HepG2 (cell line): ENCODE results near the gene FAM171A2. TPM values are rescaled to one million over a fixed set of nuclear protein-coding genes. Genes with fewer than 3 reads are reported as not detected.

ENCODE experiments used
- DZIP1 ChIP-seq: sonication (generic); formaldehyde crosslinking; IDR thresholded peaks from 2 replicates; pipeline ENCODE4 v1.5.0; 2020; ENCODE audit warnings: mild to moderate bottlenecking, missing genetic modification reagents
- FOXA1 ChIP-seq, 2 experiments: fragments of 450-650 bp in 1 of 2; sonication (generic) in 1 of 2; formaldehyde crosslinking in 1 of 2; IDR thresholded peaks; 2 replicates each; pipeline versions ENCODE4 v1.4.0 to v1.6.1; 2016 to 2020; ENCODE audit warnings: missing genetic modification reagents in 1 of 2
- GMEB2 ChIP-seq: IDR thresholded peaks from 2 replicates; pipeline ENCODE4 v1.6.1; 2016; ENCODE audit warnings: missing biosample characterization, missing genetic modification reagents, low read depth
- IRF1 ChIP-seq: sonication (generic); formaldehyde crosslinking; IDR thresholded peaks from 2 replicates; pipeline ENCODE4 v1.4.0; 2020; ENCODE audit warnings: low read depth, mild to moderate bottlenecking, missing genetic modification reagents
- MXD1 ChIP-seq: sonication (generic); formaldehyde crosslinking; IDR thresholded peaks from 2 replicates; pipeline ENCODE4 v1.4.0; 2020; ENCODE audit warnings: mild to moderate bottlenecking, missing genetic modification reagents
- NFKB2 ChIP-seq: sonication (generic); formaldehyde crosslinking; IDR thresholded peaks from 2 replicates; pipeline ENCODE4 v1.4.0; 2020; ENCODE audit warnings: missing genetic modification reagents, borderline replicate concordance
- RCOR2 ChIP-seq: IDR thresholded peaks from 2 replicates; pipeline ENCODE4 v1.6.1; 2016; ENCODE audit warnings: missing biosample characterization, missing genetic modification reagents
- SNAPC4 ChIP-seq: sonication (generic); formaldehyde crosslinking; IDR thresholded peaks from 2 replicates; pipeline ENCODE4 v1.4.0; 2020; ENCODE audit warnings: mild to moderate bottlenecking, missing genetic modification reagents
- TBX2 ChIP-seq: sonication (generic); formaldehyde crosslinking; IDR thresholded peaks from 2 replicates; pipeline ENCODE4 v1.5.0; 2020; ENCODE audit warnings: missing genetic modification reagents, mild to moderate bottlenecking, borderline replicate concordance
- TOPORS ChIP-seq: sonication (generic); formaldehyde crosslinking; IDR thresholded peaks from 2 replicates; pipeline ENCODE4 v1.8.0; 2023; ENCODE audit warnings: mild to moderate bottlenecking, missing genetic modification reagents
- ZNF746 ChIP-seq: sonication (generic); formaldehyde crosslinking; IDR thresholded peaks from 2 replicates; pipeline ENCODE4 v1.8.0; 2022; ENCODE audit warnings: mild to moderate bottlenecking, missing genetic modification reagents
- ZNF83 ChIP-seq: sonication (generic); formaldehyde crosslinking; IDR thresholded peaks from 2 replicates; pipeline ENCODE4 v1.4.0; 2020; ENCODE audit warnings: missing genetic modification reagents, mild to moderate bottlenecking, borderline replicate concordance
- ZNF839 ChIP-seq: sonication (generic); formaldehyde crosslinking; IDR thresholded peaks from 2 replicates; pipeline ENCODE4 v1.4.0; 2020; ENCODE audit warnings: missing genetic modification reagents, mild to moderate bottlenecking, borderline replicate concordance
- ZUFSP ChIP-seq: sonication (generic); formaldehyde crosslinking; IDR thresholded peaks from 2 replicates; pipeline ENCODE4 v1.9.0; 2021; ENCODE audit warnings: missing genetic modification reagents, mild to moderate bottlenecking, borderline replicate concordance
- polyA plus RNA-seq, 8 experiments: library from polyadenylated mRNA; depleted of rRNA in 3 of 8; stranded (reverse) in 7 of 8; unstranded in 1 of 8; fragments of >200 nt; fragmentation: Illumina TruSeq in 4 of 8; extraction: Trizol in 4 of 8; gene quantifications; 2 replicates each; pipeline versions ENCODE4 v1.2.1 to v1.2.3, GENCODE V29; 2011 to 2016; ENCODE audit warnings: low read depth in 4 of 8, missing spikeins in 1 of 8, mixed read lengths in 1 of 8; ENCODE audit not compliant: insufficient read depth in 1 of 8
- total RNA-seq, 5 experiments: library from RNA; depleted of rRNA; stranded (reverse); fragments of >200 nt; fragmentation: Illumina TruSeq; extraction: Trizol; gene quantifications; 2 replicates each; pipeline ENCODE4 v1.2.3, GENCODE V29; 2016; ENCODE audit warnings: low read depth in 1 of 5

FAM171A2 gene
- total and polyA plus RNA-seq, 2 of the 13 experiments (the other 11 are each of a cell fraction or from before 2014, with no cell fraction given) = 1.8 to 3.6 TPM

- TF ChIP-seq MXD1 (CRISPR knock-in tag) = no peak; the same call in 1 of the 2 replicates
- no peak; the same call in 1 of the 2 replicates for TF ChIP-seq TOPORS (CRISPR knock-in tag)
- no peak for TF ChIP-seq ZNF83 (CRISPR knock-in tag)
- no peak for TF ChIP-seq ZNF839 (CRISPR knock-in tag)
- peak; percentile 72; the same call in 1 of the 2 replicates for TF ChIP-seq NFKB2 (CRISPR knock-in tag)
- no peak for TF ChIP-seq ZNF746 (CRISPR knock-in tag)
- no peak for TF ChIP-seq IRF1 (CRISPR knock-in tag)
- no peak for TF ChIP-seq ZUFSP (CRISPR knock-in tag)
- TF ChIP-seq TBX2 = peak; percentile 56
- no peak for TF ChIP-seq FOXA1 (IDR thresholded peaks at IDR 0.05)
- TF ChIP-seq FOXA1 (CRISPR knock-in tag; IDR thresholded peaks at IDR 0.05) = no peak
- no peak for TF ChIP-seq RCOR2 (CRISPR knock-in tag)
- no peak for TF ChIP-seq SNAPC4 (CRISPR knock-in tag)
- TF ChIP-seq DZIP1 (CRISPR knock-in tag) = no peak
- no peak for TF ChIP-seq GMEB2 (CRISPR knock-in tag)
These were observed 8.8 kb downstream of the FAM171A2 start (continued) for GRCh38 chr17:44354582-44355561.
